D341Med (cell line): Measurements from ENCODE around the gene EFTUD2.
"Not testable (repeated sequence)": the region's sequence is repeated elsewhere in the genome, so short reads cannot be mapped to it uniquely, and the experiment has no call there.

Experiments used
- DNase-seq: peaks from one replicate; pipeline ENCODE4 v3.0.0; 2012; ENCODE audit warnings: low spot score

EFTUD2 gene

DNA sequence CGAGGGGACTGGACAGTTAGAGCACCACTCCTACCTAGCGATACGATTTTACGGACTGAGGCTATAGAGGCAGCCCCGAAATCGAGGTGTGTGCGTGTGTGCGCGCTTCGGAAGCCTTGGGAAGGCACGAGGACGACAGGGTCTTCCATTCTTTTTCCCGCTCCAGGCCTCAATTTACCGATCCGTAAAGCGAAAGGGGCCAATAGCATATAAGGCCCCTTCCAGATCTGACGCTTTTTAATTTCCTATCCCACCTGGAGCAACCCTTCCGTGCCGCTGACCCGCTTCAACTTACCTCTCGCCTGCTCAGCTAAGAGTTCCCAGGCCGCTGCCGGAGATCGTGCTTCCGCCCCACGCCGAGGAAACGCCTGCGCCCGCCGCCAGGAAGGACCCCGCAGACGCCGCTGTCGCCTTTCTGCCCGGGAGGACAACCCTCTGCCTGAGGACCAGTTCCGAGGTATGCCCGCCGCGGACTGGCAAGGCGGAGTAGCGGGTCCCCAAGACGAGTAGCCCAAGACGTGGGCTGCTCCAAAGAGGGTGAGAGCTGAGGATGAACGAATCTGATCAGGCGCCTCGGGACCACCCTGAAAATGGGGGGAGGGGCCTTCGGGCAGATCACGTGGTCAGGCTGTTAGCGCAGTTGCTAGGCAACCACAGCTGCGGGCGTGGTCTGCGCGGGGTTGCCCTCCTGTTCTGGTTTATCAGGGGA is at the start of gene EFTUD2:
Gene EFTUD2, minus strand, starts transcription at position 372 of the 709 bp plus-strand sequence. CDS start 4,924 bp downstream, outside the sequence.
- peak; percentile 99 for DNase-seq

DNA sequence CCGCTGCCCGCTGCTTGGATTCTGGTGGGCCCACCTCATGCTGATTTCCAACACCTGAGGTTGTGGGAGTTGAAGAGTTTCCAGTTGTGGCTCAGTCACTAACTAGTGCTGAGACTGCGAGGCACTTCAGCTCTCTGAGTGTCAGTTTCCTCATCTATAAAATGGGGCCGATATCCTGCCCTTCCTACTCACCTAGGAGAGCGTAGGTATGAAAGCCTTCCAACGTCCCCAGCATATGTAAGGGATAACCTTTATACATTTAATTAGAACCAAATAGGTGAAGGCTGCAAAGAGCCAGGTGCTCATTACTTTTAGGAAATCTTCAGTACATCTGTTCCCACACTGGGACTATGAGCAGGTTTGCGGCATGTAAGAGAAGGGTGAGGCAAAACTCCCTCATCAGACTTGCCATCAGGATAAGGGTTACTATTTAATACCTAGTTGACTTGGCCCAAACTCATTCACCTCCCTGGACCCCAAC is 49.1 kb upstream of the EFTUD2 start:
- no peak for DNase-seq

DNA sequence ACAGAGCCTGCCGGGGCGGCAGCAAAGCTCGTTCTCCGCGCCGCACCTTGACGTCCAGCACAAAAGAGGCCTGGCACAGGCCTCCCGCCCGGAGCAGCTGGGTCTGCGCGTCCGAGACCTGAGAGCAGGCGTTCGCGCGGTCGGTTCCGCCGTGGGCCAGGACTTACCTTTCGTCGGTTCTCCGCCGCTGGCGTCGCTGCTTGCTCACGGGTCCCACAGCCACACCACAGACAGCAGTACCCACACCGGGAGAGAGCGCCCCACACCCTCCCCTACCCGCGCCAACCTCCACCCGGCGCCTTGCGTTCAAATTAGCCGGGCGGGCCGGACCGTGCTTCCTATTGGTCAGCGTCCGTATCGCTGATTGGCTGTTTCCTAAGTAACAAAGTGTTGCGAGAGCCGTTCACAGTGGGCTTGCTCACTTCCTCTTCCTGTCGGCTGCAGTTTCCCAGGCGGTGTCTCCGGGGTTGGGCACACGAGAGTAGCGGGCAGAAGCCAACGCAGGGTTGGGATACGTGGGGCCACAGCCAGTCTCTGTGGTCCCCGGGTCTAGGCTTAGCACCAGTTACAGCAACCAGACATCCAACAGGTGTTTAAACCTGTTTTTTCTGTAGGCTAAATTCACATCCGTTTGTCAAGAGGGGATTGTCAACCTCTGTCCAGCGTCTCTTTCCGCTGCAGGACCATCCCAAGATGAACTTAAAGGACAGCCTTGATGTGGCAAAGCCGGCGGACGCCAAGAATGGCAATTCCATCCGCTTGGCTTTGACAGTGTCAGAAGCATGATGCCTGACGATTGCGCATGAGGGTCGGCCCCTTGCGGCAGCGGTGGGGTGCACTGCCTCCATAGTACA is 48.4 kb upstream of the EFTUD2 start, which contains the start of gene KIF18B:
Gene KIF18B, minus strand, starts transcription at position 313 of the 854 bp plus-strand sequence. CDS start 11,429 bp downstream, outside the sequence.
- peak; percentile 99 for DNase-seq

DNA sequence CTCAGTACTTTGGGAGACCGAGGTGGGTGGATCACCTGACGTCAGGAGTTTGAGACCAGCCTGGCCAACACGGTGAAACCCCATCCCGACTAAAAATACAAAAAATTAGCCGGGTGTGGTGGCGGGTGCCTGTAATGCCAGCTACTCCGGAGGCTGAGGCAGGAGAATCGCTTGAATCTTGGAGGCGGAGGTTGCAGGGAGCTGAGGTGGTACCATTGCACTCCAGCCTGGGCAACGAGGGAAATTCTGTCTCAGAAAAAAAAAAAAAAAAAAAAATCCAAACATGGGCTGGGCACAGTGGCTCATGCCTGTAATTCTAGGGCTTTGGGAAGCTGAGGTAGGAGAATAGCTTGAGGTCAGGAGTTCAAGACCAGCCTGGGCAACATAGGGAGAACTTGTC is 46.4 kb upstream of the EFTUD2 start:
- not testable (repeated sequence) for DNase-seq

DNA sequence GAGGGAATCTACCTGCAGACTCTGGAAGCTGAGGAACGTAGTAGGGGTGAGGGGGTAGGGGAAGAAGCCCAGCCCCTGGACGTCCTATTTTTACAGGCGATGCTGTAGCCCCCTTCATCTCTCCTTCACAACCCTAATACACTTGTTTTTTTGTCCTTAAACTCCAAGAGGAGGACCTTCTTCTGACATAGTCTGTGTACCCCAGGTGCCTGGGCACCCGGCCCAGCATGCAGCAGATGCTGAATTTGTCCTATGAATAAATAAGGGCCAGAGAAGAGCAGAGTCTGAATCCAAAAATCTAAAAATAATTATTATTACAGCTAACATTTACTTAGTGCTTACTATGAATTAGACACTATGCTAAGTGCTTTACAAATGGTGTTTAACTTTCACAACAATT is 43.2 kb upstream of the EFTUD2 start:
- peak; percentile 29 for DNase-seq

DNA sequence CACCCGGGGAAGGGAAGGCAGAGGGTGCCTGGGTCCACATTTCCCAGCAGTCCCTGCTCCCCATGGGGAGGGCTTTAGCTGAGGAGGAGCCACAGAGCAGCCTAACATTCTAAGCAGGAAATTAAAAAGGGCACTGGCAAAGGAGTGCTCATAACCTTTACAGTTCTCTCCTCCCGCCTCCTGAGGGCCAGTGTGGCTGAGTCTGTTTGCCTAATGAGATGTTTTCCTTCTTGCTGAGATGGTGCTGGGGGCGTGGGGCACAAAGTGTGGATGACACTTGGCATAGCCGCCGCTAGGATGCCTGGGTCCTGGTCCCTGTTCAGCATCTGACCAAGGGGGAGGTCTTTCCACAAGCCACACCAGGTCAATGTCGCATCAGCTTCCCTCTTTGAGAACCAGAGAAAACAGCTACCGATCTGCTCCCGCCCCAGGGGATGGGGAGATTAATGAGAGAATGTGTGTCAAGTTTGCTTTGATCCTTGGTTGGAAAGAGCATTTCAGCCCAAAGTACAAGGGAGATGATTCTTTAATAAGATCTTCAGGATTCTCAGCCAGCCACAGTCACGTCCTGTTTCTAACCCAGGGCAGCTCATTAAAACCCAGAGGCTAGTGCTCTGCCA is 42.6 kb upstream of the EFTUD2 start:
- peak; percentile 44 for DNase-seq

DNA sequence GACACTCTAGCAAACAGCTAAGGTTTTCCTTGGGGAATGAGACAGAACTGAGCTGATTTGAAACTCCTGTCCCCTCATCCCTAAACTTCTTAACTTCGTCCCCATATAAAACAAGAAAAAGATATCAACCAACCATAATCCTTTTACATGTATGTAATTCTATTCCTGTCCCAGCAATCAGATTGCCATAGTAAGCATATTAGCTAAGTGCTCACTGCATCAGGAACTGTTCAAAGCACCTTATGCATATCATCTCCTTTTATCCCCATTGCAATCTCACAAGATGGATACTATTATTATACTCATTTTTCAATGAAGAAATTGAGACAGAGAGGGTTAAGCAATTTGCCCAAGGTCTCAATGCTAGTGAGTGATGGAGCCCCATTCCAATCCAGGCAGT is 41.5 kb upstream of the EFTUD2 start:
- DNase-seq: no peak

DNA sequence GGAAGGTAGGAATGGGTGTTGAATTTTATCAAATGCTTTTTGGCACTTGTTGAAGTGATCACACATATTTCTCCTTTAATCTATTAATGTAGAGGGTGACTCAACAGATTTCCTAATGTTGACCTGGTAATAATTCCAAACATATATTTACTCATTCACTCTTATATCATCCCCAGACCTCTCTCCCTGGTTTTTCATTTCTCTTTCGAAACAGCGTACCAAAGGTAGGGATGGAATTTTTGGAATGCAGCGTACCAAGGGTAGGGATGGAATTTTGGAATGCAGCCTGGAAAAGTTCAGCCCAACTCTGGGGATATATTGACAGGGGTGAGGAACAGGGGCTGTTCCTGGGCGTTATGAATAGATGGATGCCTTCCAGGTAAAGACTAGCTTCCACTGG is 41.1 kb upstream of the EFTUD2 start:
- no peak for DNase-seq

DNA sequence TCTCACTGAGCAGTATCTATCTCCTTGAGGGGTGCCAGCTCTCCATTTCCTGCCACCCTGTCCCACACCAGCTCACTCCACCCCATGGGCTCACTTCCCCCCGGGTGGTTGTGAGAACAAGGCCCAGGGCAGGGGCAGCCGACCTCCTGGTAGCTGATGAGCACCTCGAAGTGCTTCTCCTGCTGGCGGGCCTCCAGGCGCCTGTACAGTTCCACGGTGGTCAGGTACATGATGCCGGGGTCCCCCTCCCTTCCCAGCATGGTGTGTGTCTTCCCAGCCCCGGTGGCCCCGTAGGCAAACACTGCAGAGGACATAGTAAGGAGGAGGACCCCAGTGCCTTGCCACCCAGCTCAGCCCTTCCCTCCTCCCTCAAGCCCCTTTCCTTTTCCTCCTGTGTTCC is 35.9 kb upstream of the EFTUD2 start:
- peak; percentile 40 for DNase-seq

DNA sequence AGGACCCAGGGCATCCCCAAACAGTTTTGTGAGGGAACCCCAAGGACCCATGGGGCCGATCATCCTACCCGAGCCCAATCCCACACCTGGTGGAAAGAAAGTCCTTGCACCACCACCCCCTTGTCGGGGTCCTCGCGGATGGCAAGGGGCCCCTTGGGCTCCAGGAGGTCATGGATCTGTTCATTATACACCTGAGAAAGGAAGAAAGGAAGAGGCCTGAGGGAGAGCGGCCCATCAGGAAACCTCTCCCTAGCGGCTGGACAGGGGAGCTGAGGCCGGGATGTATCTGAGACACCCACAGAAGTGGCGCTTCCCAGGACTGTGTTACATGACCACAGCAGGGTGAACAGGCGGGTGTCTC is 35.5 kb upstream of the EFTUD2 start:
- DNase-seq: no peak

DNA sequence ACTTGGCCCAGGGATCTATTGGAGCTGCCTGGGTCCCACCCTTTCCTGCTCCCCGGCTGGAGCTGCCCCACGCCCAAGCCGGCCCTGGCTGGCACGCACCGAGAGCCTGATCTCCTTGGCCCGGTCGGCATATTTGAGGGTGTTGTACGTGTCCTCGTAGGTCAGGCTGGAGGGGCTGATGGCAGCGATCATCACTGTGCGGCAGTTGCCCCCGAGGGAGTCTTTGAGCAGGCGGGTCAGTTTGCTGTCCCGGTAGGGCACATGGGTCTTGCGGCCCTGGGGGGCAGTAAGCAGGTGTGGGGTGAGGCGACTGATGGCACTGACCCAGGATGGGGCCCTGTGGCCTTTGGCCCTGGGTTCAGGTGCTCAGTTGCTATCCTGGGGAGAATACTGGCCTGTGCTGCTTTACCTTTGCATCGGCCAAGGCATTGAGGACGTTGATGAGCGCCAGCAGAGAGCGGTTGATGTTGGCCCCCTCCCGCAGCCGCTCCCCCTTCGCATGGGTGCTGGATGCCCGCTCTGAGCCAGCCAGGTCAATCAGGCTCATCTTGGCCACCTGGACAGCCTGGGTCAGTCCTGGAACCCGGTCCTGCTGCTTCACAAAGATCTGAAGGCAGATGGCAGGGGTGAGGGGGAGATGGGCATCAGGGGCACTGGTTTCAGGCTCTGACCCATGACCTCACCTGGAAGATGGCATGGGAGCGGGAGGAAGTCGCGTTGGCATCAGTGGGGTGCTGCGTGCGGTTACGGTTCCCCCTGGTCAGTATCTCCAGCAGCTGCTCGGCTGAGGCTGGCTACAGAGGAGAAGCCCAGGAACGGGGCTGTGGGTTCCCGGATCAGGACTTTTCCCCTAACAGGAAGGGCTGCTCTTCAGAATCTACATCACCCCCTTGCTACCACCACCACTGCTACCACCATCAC is 34.8 kb upstream of the EFTUD2 start:
- DNase-seq: no peak

DNA sequence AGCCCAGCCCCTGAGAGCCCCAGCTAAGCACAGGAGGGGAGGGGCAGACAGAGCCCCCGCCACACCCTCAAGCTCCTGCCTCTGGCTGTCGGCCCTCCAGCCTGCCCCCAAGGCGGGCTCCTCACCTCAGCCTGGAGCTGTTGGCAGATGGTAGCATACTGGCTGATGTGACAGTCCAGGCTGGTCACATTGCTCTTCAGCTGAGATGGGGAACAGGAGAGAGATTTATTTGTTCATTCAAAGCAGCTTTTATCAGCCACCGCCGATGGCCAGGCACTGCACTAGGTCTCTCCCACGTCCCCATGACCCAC is 33.5 kb upstream of the EFTUD2 start:
- DNase-seq: no peak

DNA sequence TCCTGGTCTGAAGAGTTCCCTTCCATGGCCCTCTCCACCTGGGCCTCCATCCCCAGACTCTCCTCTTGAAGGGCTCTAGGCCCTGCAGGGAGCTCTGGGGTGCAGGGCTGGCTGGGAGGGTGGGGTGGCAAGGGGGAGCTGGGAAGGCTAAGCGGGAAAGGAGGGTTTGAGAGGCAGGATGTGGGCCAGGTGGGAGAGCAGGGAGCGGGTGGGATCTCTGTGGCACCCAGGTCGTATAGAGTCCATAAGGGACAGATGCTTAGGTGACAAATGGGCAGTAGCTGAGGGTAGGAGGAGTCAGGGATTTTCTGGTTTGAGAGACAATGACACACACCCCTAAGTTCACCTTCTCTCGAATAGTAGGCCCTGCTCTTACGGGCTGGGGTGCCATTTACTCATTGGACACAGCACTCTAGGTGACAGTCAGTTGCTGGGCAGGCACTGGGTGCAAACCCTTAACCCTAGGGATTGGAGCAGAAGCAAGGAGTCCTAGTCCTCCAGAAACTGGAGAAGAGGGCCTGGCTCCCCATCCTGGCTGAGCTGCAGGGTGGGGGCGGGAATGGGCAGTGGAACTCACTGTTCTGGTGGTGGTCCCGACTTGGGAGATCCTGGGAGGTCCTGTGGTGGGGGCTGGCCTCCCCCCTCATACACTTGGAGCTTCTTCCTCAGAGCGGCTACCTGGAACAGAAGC is 33.0 kb upstream of the EFTUD2 start:
- no peak for DNase-seq

DNA sequence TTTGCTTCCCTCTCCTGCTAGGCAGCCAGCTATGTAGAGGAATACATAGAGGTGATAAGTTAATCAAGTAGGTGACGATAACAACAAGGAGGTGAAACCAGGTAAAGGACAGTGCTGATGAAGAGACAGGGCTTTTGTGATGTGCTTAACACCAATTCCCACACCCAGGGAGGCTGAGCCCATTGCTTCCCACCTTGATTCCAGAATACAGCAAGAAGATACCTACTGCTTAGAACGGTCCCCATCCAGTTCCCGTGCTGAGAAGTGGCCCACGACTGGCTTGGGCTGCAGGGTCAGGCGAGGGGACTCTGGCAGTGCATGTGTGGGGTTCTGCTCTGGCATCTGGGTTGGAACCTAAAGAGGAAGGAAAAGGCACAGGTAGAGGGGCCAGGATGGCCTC is 32.1 kb upstream of the EFTUD2 start:
- DNase-seq: no peak

DNA sequence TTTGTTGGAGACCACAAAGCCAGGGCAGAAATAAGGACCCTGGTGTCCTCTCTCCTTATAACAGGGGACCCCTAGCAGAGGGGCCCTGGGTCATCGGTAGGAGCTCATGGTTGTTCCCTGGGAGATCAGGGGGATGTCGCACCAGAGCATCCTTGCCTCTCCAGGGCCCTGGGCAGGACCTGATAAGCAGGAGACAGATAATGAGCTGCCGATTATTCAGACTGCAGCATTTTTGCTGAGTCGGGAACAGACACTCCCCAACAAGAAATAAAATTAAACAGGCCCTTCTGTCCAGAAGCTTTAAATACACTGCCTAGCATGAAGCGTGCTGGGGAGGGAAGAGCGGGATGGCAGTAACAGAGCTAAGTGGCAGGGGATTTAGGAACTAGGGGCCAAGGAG is 31.4 kb upstream of the EFTUD2 start:
- no peak for DNase-seq

DNA sequence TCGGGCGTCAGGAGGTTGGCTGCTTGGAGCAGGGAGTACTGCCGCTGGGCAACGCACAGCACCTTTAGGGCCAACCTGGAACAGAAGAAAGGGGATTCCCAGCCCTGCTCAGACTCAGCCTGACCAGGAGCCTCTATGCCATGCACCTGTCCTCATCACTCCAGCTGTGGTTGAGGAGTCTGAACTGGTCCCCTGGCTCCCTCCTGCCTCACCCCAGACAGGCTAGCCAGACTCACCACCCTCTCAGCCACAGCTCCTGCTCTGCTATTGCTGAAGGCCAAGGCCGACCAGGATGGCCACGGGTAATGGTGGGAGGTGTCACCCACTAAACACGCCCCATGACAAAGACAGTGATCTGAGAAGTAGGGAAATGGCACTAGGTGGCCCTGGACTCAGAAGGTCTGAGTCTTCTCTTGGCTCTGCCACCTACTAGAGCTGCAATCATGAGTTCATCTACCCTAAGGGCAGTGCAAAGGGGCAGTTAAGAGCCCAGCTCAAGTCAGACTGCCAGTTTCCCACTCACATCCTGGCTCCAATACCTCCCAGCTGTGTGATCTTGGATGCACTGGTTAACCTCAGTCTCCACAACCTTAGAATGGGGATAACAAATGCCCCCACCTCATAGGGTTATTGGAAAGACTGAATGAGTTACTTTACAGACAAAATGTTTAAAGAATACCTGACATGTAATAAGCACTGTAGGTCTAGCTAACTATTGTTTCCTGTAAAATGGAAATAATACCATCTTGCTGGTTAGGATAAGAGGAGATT is 29.9 kb upstream of the EFTUD2 start:
- peak; percentile 36 for DNase-seq

DNA sequence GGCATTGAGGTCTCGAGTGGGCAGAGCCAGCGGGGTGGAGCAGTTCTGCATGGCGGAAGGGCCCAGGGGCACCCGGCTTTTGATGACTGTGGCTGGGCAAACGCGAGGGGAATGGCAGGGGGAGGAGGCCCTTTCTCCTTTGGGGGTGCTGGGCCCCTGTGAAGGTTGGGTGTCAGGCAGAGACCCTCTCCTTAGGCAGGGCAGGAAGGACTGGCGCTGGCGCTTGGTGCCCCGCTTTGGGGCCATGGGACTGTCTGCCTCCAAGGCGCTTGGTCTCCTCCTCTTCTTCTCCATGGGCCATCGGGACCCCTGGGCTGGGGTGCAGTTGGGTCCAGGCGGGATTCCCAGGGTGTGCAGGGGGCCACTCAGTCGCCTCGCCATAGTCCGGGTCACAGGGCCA is 28.9 kb upstream of the EFTUD2 start:
- peak; percentile 38 for DNase-seq

DNA sequence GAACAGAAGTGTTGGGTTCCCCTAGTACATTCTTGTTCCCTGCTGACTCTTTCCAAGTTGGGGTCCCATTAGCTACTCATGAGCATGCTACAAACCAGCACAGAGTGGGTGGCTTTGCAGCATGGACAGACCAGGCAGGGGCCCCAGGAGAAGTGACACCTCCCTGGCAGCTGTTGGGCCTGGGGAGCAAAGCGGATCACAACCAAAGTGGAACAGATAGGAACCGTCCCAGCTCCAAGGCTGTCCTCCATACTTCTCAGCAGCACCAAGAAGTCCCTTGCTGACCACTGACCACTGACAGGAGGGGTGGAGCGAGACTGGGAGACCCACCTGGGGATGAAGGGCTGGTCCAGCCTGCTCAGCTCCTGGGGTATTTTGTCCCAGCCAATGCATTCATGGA is 28.5 kb upstream of the EFTUD2 start:
- no peak for DNase-seq

DNA sequence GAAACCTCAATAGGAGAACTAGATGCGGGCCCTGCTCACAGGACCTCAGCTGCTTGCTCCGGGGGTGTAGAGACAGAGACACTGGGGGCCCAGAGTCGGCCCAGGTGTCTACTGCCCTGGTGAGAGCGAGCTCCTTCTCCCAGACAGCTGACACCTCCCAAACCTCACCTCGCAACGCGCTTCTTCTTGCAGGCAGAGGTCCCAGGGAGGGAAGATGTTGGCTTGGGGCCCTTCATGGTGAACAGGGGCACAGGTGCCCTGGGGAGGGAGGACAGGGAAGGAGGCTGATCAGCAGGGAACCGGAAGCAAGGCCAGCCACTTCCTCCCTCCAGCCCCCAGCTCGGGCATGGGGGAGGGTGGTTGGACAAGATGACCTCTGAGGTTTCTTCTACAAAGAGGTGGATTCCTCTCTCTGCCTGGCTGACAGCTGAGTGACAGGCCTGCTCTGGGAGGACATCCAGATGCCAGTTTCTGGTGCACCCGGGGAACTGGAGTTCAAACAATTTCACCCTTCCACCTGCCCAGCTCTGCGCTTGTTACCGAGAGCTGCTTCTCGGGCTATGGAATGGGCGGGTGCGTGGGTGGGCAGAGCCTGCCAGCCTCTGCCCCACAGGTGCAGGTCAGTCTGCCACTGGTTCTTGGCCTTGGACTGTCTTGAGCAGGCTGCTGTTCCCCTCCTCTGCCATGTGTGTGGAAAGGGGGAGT is 27.7 kb upstream of the EFTUD2 start:
- peak; percentile 19 for DNase-seq
